B cell (primary cell): ENCODE data around the gene STAG1. TPM values are rescaled to one million over a fixed set of nuclear protein-coding genes. Genes with fewer than 3 reads are reported as not detected.

Experiments used
- ATAC-seq: fragments of 200-7000 bp; cut with Tn5 transposase; one replicate; pipeline ENCODE4 v1.10.0; 2021; ENCODE audit warnings: low read depth, mild to moderate bottlenecking, moderate number of reproducible peaks, moderate library complexity
- CTCF ChIA-PET: fragments of 350-600 bp; sonication (Branson Sonifier 250); formaldehyde crosslinking; loops from one replicate; lab custom pipeline; 2021; ENCODE audit warnings: antibody characterized with exemption, inconsistent platforms; lab: Charles Lee
- POLR2A ChIA-PET: fragments of 350-600 bp; sonication (Branson Sonifier 250); formaldehyde crosslinking; loops from one replicate; lab custom pipeline; 2021; ENCODE audit warnings: antibody characterized with exemption; lab: Charles Lee
- DNase-seq: peaks from one replicate; pipeline ENCODE4 v3.0.0; 2013
- H2AFZ ChIP-seq: 2 replicates; pipeline ENCODE4 v1.6.1; 2012; ENCODE audit warnings: mild to moderate bottlenecking, low read depth, low read length; ENCODE audit not compliant: insufficient read depth, poor library complexity, severe bottlenecking
- H3K27ac ChIP-seq, 2 donors: 1 replicate in 1 of 2; 2 replicates in 1 of 2; pipeline ENCODE4 v1.5.1; 2012 to 2013; ENCODE audit warnings: low read length in 2 of 2, mild to moderate bottlenecking in 2 of 2, moderate library complexity in 1 of 2
- H3K27me3 ChIP-seq, 4 experiments: fragments of 200-600 bp in 1 of 4; sonication (generic) in 1 of 4; replicated peaks in 1 of 4; 1 replicate in 2 of 4; 2 replicates in 2 of 4; pipeline versions ENCODE4 v1.6.1 to v1.7.0; 2013 to 2016; ENCODE audit warnings: low read length in 3 of 4, mild to moderate bottlenecking in 2 of 4, mixed read lengths in 1 of 4, moderate library complexity in 1 of 4; ENCODE audit not compliant: insufficient read depth in 4 of 4, control insufficient read depth in 3 of 4; ENCODE audit errors: control extremely low read depth in 1 of 4
- H3K36me3 ChIP-seq, 2 experiments: replicated peaks in 1 of 2; 1 replicate in 1 of 2; 2 replicates in 1 of 2; pipeline versions ENCODE4 v1.6.1 to v1.7.1; 2013; ENCODE audit warnings: low read length in 1 of 2; ENCODE audit not compliant: insufficient read depth in 2 of 2, control insufficient read depth in 1 of 2; ENCODE audit errors: control extremely low read depth in 1 of 2, extremely low read depth in 1 of 2
- H3K4me1 ChIP-seq, 2 donors: fragments of 200-600 bp in 1 of 2; sonication (generic) in 1 of 2; 1 replicate in 1 of 2; 2 replicates in 1 of 2; pipeline versions ENCODE4 v1.5.1 to v1.6.1; 2013 to 2017; ENCODE audit warnings: low read length in 2 of 2; ENCODE audit not compliant: control insufficient read depth in 2 of 2, insufficient read depth in 2 of 2
- H3K4me2 ChIP-seq: replicated peaks from 2 replicates; pipeline ENCODE3; 2012; ENCODE audit warnings: mild to moderate bottlenecking, low read depth, low read length; ENCODE audit not compliant: poor library complexity, severe bottlenecking
- H3K4me3 ChIP-seq, 5 experiments: fragments of 200-600 bp in 1 of 5; sonication (generic) in 1 of 5; 1 replicate in 3 of 5; 2 replicates in 2 of 5; pipeline versions ENCODE4 v1.5.1 to v1.7.0; 2011 to 2016; ENCODE audit warnings: low read length in 4 of 5, mild to moderate bottlenecking in 4 of 5, low read depth in 2 of 5, control low read depth in 1 of 5, moderate library complexity in 1 of 5; ENCODE audit not compliant: insufficient read depth in 1 of 5; ENCODE audit errors: control extremely low read depth in 1 of 5, extremely low read depth in 1 of 5
- H3K79me2 ChIP-seq: fragments of 200-600 bp; sonication (generic); one replicate; pipeline ENCODE4 v1.6.0; 2016; ENCODE audit warnings: low read length; ENCODE audit not compliant: control insufficient read depth, insufficient read depth
- H3K9ac ChIP-seq: fragments of 200-600 bp; sonication (generic); 2 replicates; pipeline ENCODE4 v1.6.1; 2017; ENCODE audit warnings: mild to moderate bottlenecking, low read length, moderate library complexity
- H3K9me3 ChIP-seq, 3 donors: one replicate each; pipeline versions ENCODE4 v1.6.1 to v1.7.1; 2013; ENCODE audit warnings: low read length in 2 of 3; ENCODE audit not compliant: control insufficient read depth in 2 of 3, insufficient read depth in 1 of 3; ENCODE audit errors: control extremely low read depth in 1 of 3
- H4K20me1 ChIP-seq: 2 replicates; pipeline ENCODE4 v1.6.0; 2012; ENCODE audit warnings: mild to moderate bottlenecking, low read length; ENCODE audit not compliant: insufficient read depth, control insufficient read depth, poor library complexity, severe bottlenecking
- H3K27ac Mint-ChIP-seq: one replicate; pipeline ENCODE4 v1.8.0; 2021; ENCODE audit warnings: mixed read lengths
- H3K27me3 Mint-ChIP-seq: one replicate; pipeline ENCODE4 v1.8.0; 2021; ENCODE audit warnings: mixed read lengths
- H3K4me1 Mint-ChIP-seq: one replicate; pipeline ENCODE4 v1.8.0; 2021; ENCODE audit warnings: mixed read lengths
- H3K4me3 Mint-ChIP-seq: one replicate; pipeline ENCODE4 v1.8.0; 2021; ENCODE audit warnings: mixed read lengths
- H3K9me3 Mint-ChIP-seq: one replicate; pipeline ENCODE4 v1.8.0; 2022; ENCODE audit warnings: mixed read lengths; ENCODE audit not compliant: insufficient read depth
- CTCF ChIP-seq: fragments of 200-600 bp; IDR thresholded peaks from one replicate; pipeline ENCODE4 v1.8.0; 2022; ENCODE audit warnings: antibody characterized with exemption, mild to moderate bottlenecking
- EZH2 ChIP-seq: IDR thresholded peaks from 2 replicates; pipeline ENCODE4 v1.6.1; 2012; ENCODE audit warnings: borderline replicate concordance, low read depth, mild to moderate bottlenecking, moderate library complexity, low read length; ENCODE audit not compliant: insufficient read depth, poor library complexity, severe bottlenecking
- WGBS: methylation state at CpG from one replicate; pipeline ENCODE4 v1.1.5; 2013; ENCODE audit warnings: missing lambda C conversion rate; ENCODE audit not compliant: insufficient coverage; 5-methylcytosine and 5-hydroxymethylcytosine counted together
- intact Hi-C: fragments of 100-400 bp; cut with micrococcal nuclease; formaldehyde crosslinking; loops from one replicate; pipeline ENCODE4 v1.10.0; 2022
- polyA plus RNA-seq: library from polyadenylated mRNA; depleted of rRNA; stranded (reverse); fragments of >200 nt; gene quantifications from 2 replicates; pipeline ENCODE4 v1.2.3, GENCODE V29; 2012
- total RNA-seq, 2 donors: library from RNA; stranded (reverse); fragments of 120-200 nt in 1 of 2; gene quantifications; 1 replicate in 1 of 2; 2 replicates in 1 of 2; pipeline versions ENCODE4 v1.2.3 to v1.2.4, GENCODE V29; 2013 to 2022

The STAG1 gene
- total and polyA plus RNA-seq, 2 donors (not counting 1 experiment from before 2014, with no cell fraction given) = 9.2 to 77.0 TPM

- no peak overlapping the region for H3K27ac ChIP-seq
- peak; percentile 4 for DNase-seq
- H3K9me3 ChIP-seq = no peaks in the 10 kb centered on the region
- no peak overlapping the region for H3K27ac Mint-ChIP-seq
- intact Hi-C loops = no loop called here
- no peaks in the 10 kb centered on the region for H3K4me1 Mint-ChIP-seq
- H3K4me3 ChIP-seq = no peak overlapping the region
- H3K9ac ChIP-seq = no peak overlapping the region
- ATAC-seq = no peak
- H3K4me2 ChIP-seq = no peak overlapping the region
- peaks cover 2% of the 10 kb centered on the region for H3K27me3 Mint-ChIP-seq
- no peaks in the 10 kb centered on the region for H4K20me1 ChIP-seq
- peaks cover 0 to 4% (median 0%) of the 10 kb centered on the region in 4 experiments for H3K27me3 ChIP-seq
- ChIA-PET POLR2A (no interaction called here), CTCF (no interaction called here)
- H3K9me3 Mint-ChIP-seq = no peaks in the 10 kb centered on the region
- H3K4me1 ChIP-seq = no peaks in the 10 kb centered on the region
- H2AFZ ChIP-seq = no peak overlapping the region
- no peaks in the 10 kb centered on the region for H3K79me2 ChIP-seq
- WGBS = no CpG with 5 or more reads among the region's 2 CpGs
- no peaks in the 10 kb centered on the region for H3K36me3 ChIP-seq
- no peak overlapping the region for H3K4me3 Mint-ChIP-seq
- TF ChIP-seq CTCF (no peak), EZH2 (no peak)
These were observed 35.2 kb upstream of the STAG1 start for GRCh38 chr3:136787349-136787748.

DNA sequence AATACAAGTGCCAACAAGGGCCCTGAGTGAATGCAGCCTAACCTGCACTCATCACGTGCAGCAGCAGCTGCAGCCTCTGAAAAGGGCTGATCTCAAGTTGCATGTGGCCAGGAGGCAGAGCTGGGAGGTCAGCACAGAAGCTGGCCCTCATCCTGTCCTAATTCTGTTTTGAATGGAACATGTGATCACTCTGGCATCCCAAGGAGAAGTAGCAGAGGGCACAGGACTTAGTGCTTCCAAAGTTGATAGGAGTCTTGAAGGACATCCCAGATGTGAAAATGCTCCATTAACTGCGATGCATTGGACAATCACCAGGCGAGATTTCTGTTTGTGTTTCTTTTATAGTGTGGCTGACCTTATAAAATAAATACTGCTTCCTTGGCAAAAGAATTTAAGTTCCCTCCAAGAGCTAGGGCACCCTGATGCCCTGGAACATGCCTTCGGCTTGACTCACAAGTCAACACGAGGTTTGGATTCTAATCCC, 31.6 kb upstream of the STAG1 start:
- POLR2A ChIA-PET = no interaction called here
- no peaks in the 10 kb centered on the region for H3K27me3 Mint-ChIP-seq
- Histone ChIP-seq H4K20me1 (no peaks in the 10 kb centered on the region), H2AFZ (no peak overlapping the region), H3K4me1 (no peaks in the 10 kb centered on the region), H3K27me3 (no peaks in the 10 kb centered on the region), H3K79me2 (no peaks in the 10 kb centered on the region), H3K9ac (no peak overlapping the region), H3K9me3 (no peaks in the 10 kb centered on the region), H3K4me3 (no peak overlapping the region), H3K36me3 (no peaks in the 10 kb centered on the region), H3K4me2 (no peak overlapping the region), H3K27ac (no peak overlapping the region)
- no peaks in the 10 kb centered on the region for H3K4me1 Mint-ChIP-seq
- TF ChIP-seq EZH2 = no peak
- no peak for TF ChIP-seq CTCF
- ATAC-seq (no peak), DNase-seq (no peak)
- H3K9me3 Mint-ChIP-seq = no peaks in the 10 kb centered on the region
- CTCF ChIA-PET = no interaction called here
- intact Hi-C loops = no loop called here
- H3K4me3 Mint-ChIP-seq = no peak overlapping the region
- 78% methylated on average over 1 of the region's 5 CpGs for WGBS
- H3K27ac Mint-ChIP-seq = no peak overlapping the region
